IgD-negative memory B cell (primary cell): Measurements from ENCODE around the gene COL4A3. TPM values are rescaled to one million over a fixed set of nuclear protein-coding genes. Genes with fewer than 3 reads are reported as not detected.

Experiments used
- H3K27ac Mint-ChIP-seq, 3 donors: one replicate each; pipeline ENCODE4 v1.8.0; 2020 to 2022; ENCODE audit warnings: mild to moderate bottlenecking in 3 of 3, mixed read lengths in 3 of 3, moderate library complexity in 1 of 3
- H3K27me3 Mint-ChIP-seq: one replicate; pipeline ENCODE4 v1.8.0; 2021; ENCODE audit warnings: mixed read lengths
- H3K36me3 Mint-ChIP-seq: one replicate; pipeline ENCODE4 v1.8.0; 2020; ENCODE audit warnings: mild to moderate bottlenecking, mixed read lengths
- H3K4me1 Mint-ChIP-seq, 3 donors: one replicate each; pipeline ENCODE4 v1.8.0; 2020 to 2022; ENCODE audit warnings: mixed read lengths in 3 of 3, mild to moderate bottlenecking in 1 of 3
- H3K4me3 Mint-ChIP-seq, 4 donors: one replicate each; pipeline ENCODE4 v1.8.0; 2020 to 2022; ENCODE audit warnings: mild to moderate bottlenecking in 4 of 4, mixed read lengths in 4 of 4, moderate library complexity in 3 of 4
- H3K9me3 Mint-ChIP-seq, 3 donors: one replicate each; pipeline ENCODE4 v1.8.0; 2020 to 2021; ENCODE audit warnings: mixed read lengths in 3 of 3, mild to moderate bottlenecking in 1 of 3
- polyA plus RNA-seq: library from polyadenylated mRNA; unstranded; fragments of 300-500 nt; fragmentation: Illumina TruSeq; gene quantifications from one replicate; pipeline ENCODE4 v1.2.3, GENCODE V29; 2021

COL4A3 gene
- polyA plus RNA-seq, 1 donor from 2014 or later, result 6.2 TPM

GRCh38 chr2:227344231-227344630, 179.8 kb downstream of the COL4A3 start:
- Mint-ChIP-seq H3K27ac (no peak overlapping the region), H3K36me3 (peaks cover 2% of the 10 kb centered on the region), H3K27me3 (no peaks in the 10 kb centered on the region), H3K4me1 (no peaks in the 10 kb centered on the region), H3K4me3 (no peak overlapping the region), H3K9me3 (no peaks in the 10 kb centered on the region)

DNA sequence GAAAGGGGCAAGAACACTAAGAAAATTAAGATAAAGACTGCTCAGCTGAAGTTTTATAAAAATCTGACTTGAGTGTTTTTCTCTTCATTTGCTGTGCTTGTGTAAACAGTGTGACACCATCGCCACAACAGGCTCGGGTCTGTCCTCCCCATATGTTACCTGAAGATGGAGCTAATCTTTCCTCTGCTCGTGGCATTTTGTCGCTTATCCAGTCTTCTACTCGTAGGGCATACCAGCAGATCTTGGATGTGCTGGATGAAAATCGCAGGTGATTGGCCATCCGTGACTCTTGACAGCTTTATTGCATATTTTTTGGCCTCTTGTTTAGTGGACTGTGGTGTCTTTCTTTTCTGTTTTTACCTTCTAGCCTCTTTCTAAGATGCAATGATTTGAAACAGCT, 182.7 kb downstream of the COL4A3 start:
- no peaks in the 10 kb centered on the region for H3K9me3 Mint-ChIP-seq
- no peak overlapping the region for H3K27ac Mint-ChIP-seq
- peaks cover 2% of the 10 kb centered on the region for H3K36me3 Mint-ChIP-seq
- H3K4me1 Mint-ChIP-seq, result no peaks in the 10 kb centered on the region
- H3K4me3 Mint-ChIP-seq, result no peak overlapping the region
- no peaks in the 10 kb centered on the region for H3K27me3 Mint-ChIP-seq

DNA sequence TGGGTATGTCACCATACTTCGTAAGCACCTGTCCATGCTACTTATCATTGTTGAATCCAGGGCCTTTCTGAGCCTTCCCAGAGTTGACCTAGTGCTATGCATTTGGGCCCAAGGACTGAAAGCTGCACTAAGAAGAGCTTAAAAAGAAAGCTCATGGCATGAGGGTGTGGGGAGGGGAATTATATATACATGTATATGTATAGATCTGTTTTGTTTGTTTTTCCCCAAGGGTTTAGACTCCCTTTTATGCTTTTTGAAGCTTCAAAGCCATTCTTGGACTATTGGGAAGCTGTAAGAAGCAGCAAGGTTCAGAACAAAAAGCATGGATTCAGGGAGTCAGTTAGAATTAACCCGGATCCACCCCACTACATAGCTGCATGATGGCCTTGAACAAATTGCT, 183.9 kb downstream of the COL4A3 start:
- no peak overlapping the region for H3K27ac Mint-ChIP-seq
- H3K4me3 Mint-ChIP-seq, result no peak overlapping the region
- H3K36me3 Mint-ChIP-seq, result peaks cover 5% of the 10 kb centered on the region
- H3K4me1 Mint-ChIP-seq, result no peaks in the 10 kb centered on the region
- H3K9me3 Mint-ChIP-seq, result no peaks in the 10 kb centered on the region
- no peaks in the 10 kb centered on the region for H3K27me3 Mint-ChIP-seq

GRCh38 chr2:227349989-227350612, 185.7 kb downstream of the COL4A3 start:
- no peaks in the 10 kb centered on the region for H3K4me1 Mint-ChIP-seq
- H3K4me3 Mint-ChIP-seq, result no peak overlapping the region
- no peaks in the 10 kb centered on the region for H3K9me3 Mint-ChIP-seq
- H3K27ac Mint-ChIP-seq, result no peak overlapping the region
- peaks cover 5% of the 10 kb centered on the region for H3K36me3 Mint-ChIP-seq
- H3K27me3 Mint-ChIP-seq, result no peaks in the 10 kb centered on the region

DNA sequence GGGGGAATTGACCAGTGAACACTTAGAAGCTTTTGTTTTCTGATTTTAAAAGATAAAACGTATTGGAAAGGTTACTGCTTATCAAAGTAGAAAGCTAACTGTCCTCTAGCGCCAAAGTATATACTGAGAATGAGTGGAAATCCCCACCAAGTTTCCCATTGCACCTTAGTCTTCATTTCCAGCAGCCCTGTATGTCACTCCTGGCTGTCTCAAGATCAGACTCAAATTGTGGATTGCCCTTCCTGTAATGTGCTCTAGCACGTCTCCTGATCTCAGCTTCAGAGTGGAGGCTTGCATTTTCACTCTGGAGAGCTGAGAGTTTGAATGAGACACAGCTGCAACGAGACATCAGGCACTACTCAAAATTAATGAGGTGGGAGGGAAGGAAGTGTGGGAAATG, 187.2 kb downstream of the COL4A3 start:
- no peaks in the 10 kb centered on the region for H3K27me3 Mint-ChIP-seq
- H3K4me3 Mint-ChIP-seq, result no peak overlapping the region
- H3K9me3 Mint-ChIP-seq, result no peaks in the 10 kb centered on the region
- H3K27ac Mint-ChIP-seq, result no peak overlapping the region
- H3K4me1 Mint-ChIP-seq, result no peaks in the 10 kb centered on the region
- H3K36me3 Mint-ChIP-seq, result peaks cover 5% of the 10 kb centered on the region

GRCh38 chr2:227360351-227360750, 195.9 kb downstream of the COL4A3 start:
- Mint-ChIP-seq H3K36me3 (peaks cover 3% of the 10 kb centered on the region), H3K27me3 (no peaks in the 10 kb centered on the region), H3K27ac (peak overlapping the region in 2 of 3 donors; percentile 2 to 31), H3K9me3 (no peaks in the 10 kb centered on the region), H3K4me1 (peaks cover 0 to 4% (median 0%) of the 10 kb centered on the region in 3 donors), H3K4me3 (no peak overlapping the region)

DNA sequence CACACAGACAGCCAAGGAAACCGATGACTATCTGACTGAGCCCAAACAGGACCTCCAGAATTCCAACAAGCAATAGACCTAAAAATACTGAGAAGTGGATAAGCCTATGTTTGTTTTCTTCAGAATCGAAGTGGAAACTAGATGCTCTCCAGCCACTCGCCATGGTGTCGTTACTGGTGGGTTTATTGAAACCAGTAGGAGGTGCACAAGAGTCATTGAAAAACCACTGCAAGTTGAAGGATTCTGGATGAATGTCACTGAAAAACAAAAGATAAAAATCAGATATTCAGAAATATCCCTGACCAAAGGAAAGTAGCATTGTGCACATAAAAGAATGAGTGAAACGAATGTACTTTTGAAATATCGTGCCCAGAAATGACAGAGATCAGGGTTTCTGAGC, 199.3 kb downstream of the COL4A3 start:
- H3K9me3 Mint-ChIP-seq, result no peaks in the 10 kb centered on the region
- no peak overlapping the region for H3K4me3 Mint-ChIP-seq
- H3K36me3 Mint-ChIP-seq, result peaks cover 3% of the 10 kb centered on the region
- H3K27ac Mint-ChIP-seq, result no peak overlapping the region
- H3K4me1 Mint-ChIP-seq, result peaks cover 0 to 4% (median 0%) of the 10 kb centered on the region in 3 donors
- H3K27me3 Mint-ChIP-seq, result no peaks in the 10 kb centered on the region

Other genes starting within 250 kb of the COL4A3 start
- 20.8 TPM for gene COL4A4, start 419 bp upstream of the COL4A3 start, polyA plus RNA-seq
- gene MFF, start 160.6 kb downstream of the COL4A3 start, polyA plus RNA-seq, result 139 TPM
- not detected for gene TM4SF20, start 214.7 kb downstream of the COL4A3 start, polyA plus RNA-seq
- gene SCYGR1, start 223.3 kb downstream of the COL4A3 start, polyA plus RNA-seq, result not detected